Neural progenitor cell (in vitro differentiated cells): ENCODE data around the gene REXO1.

Source experiments
- EZH2 ChIP-seq: fragments of 200-600 bp; sonication (generic); IDR thresholded peaks from 2 replicates; pipeline ENCODE4 v1.6.1; 2017; ENCODE audit warnings: antibody characterized with exemption, mild to moderate bottlenecking, moderate library complexity
- TF ChIP-seq, protein P1 (sequence below): fragments of 200-600 bp; sonication (generic); IDR thresholded peaks from 2 replicates; pipeline ENCODE4 v1.5.1; 2017; ENCODE audit warnings: antibody characterized with exemption, mild to moderate bottlenecking

- TF ChIP-seq, protein P1, sequence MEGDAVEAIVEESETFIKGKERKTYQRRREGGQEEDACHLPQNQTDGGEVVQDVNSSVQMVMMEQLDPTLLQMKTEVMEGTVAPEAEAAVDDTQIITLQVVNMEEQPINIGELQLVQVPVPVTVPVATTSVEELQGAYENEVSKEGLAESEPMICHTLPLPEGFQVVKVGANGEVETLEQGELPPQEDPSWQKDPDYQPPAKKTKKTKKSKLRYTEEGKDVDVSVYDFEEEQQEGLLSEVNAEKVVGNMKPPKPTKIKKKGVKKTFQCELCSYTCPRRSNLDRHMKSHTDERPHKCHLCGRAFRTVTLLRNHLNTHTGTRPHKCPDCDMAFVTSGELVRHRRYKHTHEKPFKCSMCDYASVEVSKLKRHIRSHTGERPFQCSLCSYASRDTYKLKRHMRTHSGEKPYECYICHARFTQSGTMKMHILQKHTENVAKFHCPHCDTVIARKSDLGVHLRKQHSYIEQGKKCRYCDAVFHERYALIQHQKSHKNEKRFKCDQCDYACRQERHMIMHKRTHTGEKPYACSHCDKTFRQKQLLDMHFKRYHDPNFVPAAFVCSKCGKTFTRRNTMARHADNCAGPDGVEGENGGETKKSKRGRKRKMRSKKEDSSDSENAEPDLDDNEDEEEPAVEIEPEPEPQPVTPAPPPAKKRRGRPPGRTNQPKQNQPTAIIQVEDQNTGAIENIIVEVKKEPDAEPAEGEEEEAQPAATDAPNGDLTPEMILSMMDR: no peak
- no peak for TF ChIP-seq EZH2
These were observed 20.6 kb downstream of the REXO1 start for GRCh38 chr19:1827566-1828278.
